Thyroid gland (tissue), 4 donors: Measurements from ENCODE around the gene HSD17B10. TPM values are rescaled to one million over a fixed set of nuclear protein-coding genes. Genes with fewer than 3 reads are reported as not detected.

ENCODE experiments used
- DNase-seq, 2 donors: peaks; one replicate each; pipeline ENCODE4 v3.0.0-alpha.2; 2019
- H3K27ac ChIP-seq, 3 donors: fragments of 200-600 bp; sonication (generic); 1 replicate in 2 of 3; 2 replicates in 1 of 3; pipeline ENCODE4 v1.5.1; 2016 to 2019; ENCODE audit warnings: mild to moderate bottlenecking in 1 of 3, moderate library complexity in 1 of 3
- H3K27me3 ChIP-seq: fragments of 200-600 bp; sonication (generic); one replicate; pipeline ENCODE4 v1.5.1; 2019
- H3K36me3 ChIP-seq, 2 donors: fragments of 200-600 bp; sonication (generic); one replicate each; pipeline ENCODE4 v1.5.1; 2016 to 2019
- H3K4me1 ChIP-seq, 2 donors: fragments of 200-600 bp; sonication (generic); one replicate each; pipeline ENCODE4 v1.5.1; 2017 to 2019
- H3K4me3 ChIP-seq, 3 donors: fragments of 200-600 bp; sonication (generic); replicated peaks in 1 of 3; 1 replicate in 2 of 3; 2 replicates in 1 of 3; pipeline ENCODE4 v1.5.1; 2016; ENCODE audit warnings: mild to moderate bottlenecking in 1 of 3
- H3K9me3 ChIP-seq: fragments of 200-600 bp; sonication (generic); one replicate; pipeline ENCODE4 v1.5.1; 2017
- POLR2A ChIP-seq, 2 donors: fragments of 450-650 bp; IDR thresholded peaks; one replicate each; pipeline ENCODE4 v1.6.1; 2017; ENCODE audit warnings: antibody characterized with exemption in 2 of 2, mild to moderate bottlenecking in 2 of 2, moderate library complexity in 1 of 2
- WGBS, 2 donors: methylation state at CpG; one replicate each; pipeline ENCODE4 v1.1.5; 2017; 5-methylcytosine and 5-hydroxymethylcytosine counted together
- intact Hi-C: fragments of 100-400 bp; cut with DNase I; formaldehyde crosslinking; loops from one replicate; pipeline ENCODE4 v1.15.1; 2023
- total RNA-seq, 4 donors: library from RNA; depleted of rRNA; stranded (reverse); fragments of >200 nt; gene quantifications; one replicate each; pipeline ENCODE4 v1.2.3, GENCODE V29; 2016
- TF ChIP-seq, protein P1 (sequence below), 6 experiments: fragments of 200-600 bp in 3 of 6; fragments of 450-650 bp in 3 of 6; sonication (generic) in 3 of 6; IDR thresholded peaks; one replicate each; pipeline ENCODE4 v1.5.1; 2016 to 2019; ENCODE audit warnings: antibody characterized with exemption in 6 of 6, mild to moderate bottlenecking in 2 of 6, inconsistent platforms in 1 of 6, moderate library complexity in 1 of 6

HSD17B10 gene
- total RNA-seq, 4 donors from 2014 or later, result 88.8 to 122 (median 104) TPM

- no peaks in the 10 kb centered on the region for H3K27me3 ChIP-seq
- DNase-seq, result no peak
- TF ChIP-seq, protein P1, sequence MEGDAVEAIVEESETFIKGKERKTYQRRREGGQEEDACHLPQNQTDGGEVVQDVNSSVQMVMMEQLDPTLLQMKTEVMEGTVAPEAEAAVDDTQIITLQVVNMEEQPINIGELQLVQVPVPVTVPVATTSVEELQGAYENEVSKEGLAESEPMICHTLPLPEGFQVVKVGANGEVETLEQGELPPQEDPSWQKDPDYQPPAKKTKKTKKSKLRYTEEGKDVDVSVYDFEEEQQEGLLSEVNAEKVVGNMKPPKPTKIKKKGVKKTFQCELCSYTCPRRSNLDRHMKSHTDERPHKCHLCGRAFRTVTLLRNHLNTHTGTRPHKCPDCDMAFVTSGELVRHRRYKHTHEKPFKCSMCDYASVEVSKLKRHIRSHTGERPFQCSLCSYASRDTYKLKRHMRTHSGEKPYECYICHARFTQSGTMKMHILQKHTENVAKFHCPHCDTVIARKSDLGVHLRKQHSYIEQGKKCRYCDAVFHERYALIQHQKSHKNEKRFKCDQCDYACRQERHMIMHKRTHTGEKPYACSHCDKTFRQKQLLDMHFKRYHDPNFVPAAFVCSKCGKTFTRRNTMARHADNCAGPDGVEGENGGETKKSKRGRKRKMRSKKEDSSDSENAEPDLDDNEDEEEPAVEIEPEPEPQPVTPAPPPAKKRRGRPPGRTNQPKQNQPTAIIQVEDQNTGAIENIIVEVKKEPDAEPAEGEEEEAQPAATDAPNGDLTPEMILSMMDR (IDR thresholded peaks at IDR 0.05), result no peak
- TF ChIP-seq POLR2A (IDR thresholded peaks at IDR 0.05), result no peak
- 92 to 97% methylated on average over 2 of the region's 2 CpGs for WGBS, 2 donors
- H3K36me3 ChIP-seq, result peaks cover 49 to 55% of the 10 kb centered on the region in 2 donors
- no peaks in the 10 kb centered on the region for H3K9me3 ChIP-seq
- no peak overlapping the region for H3K27ac ChIP-seq
- H3K4me1 ChIP-seq, result no peaks in the 10 kb centered on the region
- intact Hi-C loops, result no loop called here
- H3K4me3 ChIP-seq, result no peak overlapping the region
These were observed 21.7 kb downstream of the HSD17B10 start for GRCh38 chrX:53412446-53412845.

DNA sequence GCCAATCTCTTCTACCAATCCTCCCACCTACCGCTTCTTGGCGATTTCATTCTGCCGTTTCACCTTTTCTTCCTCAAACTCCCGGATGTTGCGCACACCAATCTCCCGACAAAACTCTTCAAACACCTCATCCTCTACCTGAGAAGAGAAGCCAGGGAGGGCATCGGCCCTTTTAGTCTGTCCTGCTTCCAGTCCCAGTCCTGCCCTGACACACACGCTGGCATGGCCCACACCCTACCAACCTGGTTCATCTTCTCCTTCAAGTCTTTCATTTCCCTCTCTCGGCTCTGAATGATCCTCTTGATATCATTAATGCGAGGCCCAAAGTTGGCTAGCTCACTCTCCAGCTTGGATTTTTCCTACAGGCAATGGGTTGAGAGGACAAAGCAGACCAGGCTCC lies 30.6 kb downstream of the HSD17B10 start:
- TF ChIP-seq POLR2A (IDR thresholded peaks at IDR 0.05), result no peak
- TF ChIP-seq, protein P1 (IDR thresholded peaks at IDR 0.05), result no peak
- H3K27ac ChIP-seq, result no peak overlapping the region
- peaks cover 41 to 73% of the 10 kb centered on the region in 2 donors for H3K36me3 ChIP-seq
- no peaks in the 10 kb centered on the region for H3K9me3 ChIP-seq
- 94 to 98% methylated on average over 10 of the region's 10 CpGs for WGBS, 2 donors
- intact Hi-C loops, result no loop called here
- no peaks in the 10 kb centered on the region for H3K27me3 ChIP-seq
- no peaks in the 10 kb centered on the region for H3K4me1 ChIP-seq
- no peak for DNase-seq
- no peak overlapping the region for H3K4me3 ChIP-seq

- 91 to 95% methylated on average over 1 of the region's 1 CpG for WGBS, 2 donors
- DNase-seq, result no peak
- TF ChIP-seq POLR2A (IDR thresholded peaks at IDR 0.05), result no peak
- TF ChIP-seq, protein P1 (IDR thresholded peaks at IDR 0.05), result no peak
- Histone ChIP-seq H3K4me1 (no peaks in the 10 kb centered on the region), H3K36me3 (peaks cover 5 to 44% of the 10 kb centered on the region in 2 donors), H3K4me3 (no peak overlapping the region), H3K9me3 (no peaks in the 10 kb centered on the region), H3K27ac (no peak overlapping the region), H3K27me3 (no peaks in the 10 kb centered on the region)
- intact Hi-C loops, result no loop called here
These were observed 36.0 kb downstream of the HSD17B10 start for GRCh38 chrX:53398216-53398615.

GRCh38 chrX:53395605-53396298 lies 38.4 kb downstream of the HSD17B10 start:
- no peak overlapping the region for H3K4me3 ChIP-seq
- H3K4me1 ChIP-seq, result no peaks in the 10 kb centered on the region
- intact Hi-C loops, result no loop called here
- H3K27ac ChIP-seq, result no peak overlapping the region
- no peaks in the 10 kb centered on the region for H3K9me3 ChIP-seq
- TF ChIP-seq POLR2A (IDR thresholded peaks at IDR 0.05), result no peak
- TF ChIP-seq, protein P1 (IDR thresholded peaks at IDR 0.05), result no peak
- no peaks in the 10 kb centered on the region for H3K27me3 ChIP-seq
- peaks cover 0 to 45% of the 10 kb centered on the region in 2 donors for H3K36me3 ChIP-seq
- DNase-seq, result no peak
- WGBS, 2 donors, result 97 to 100% methylated on average over 2 of the region's 2 CpGs

- DNase-seq, result no peak
- no peaks in the 10 kb centered on the region for H3K27me3 ChIP-seq
- TF ChIP-seq, protein P1 (IDR thresholded peaks at IDR 0.05), result no peak
- TF ChIP-seq POLR2A (IDR thresholded peaks at IDR 0.05), result no peak
- 84 to 88% methylated on average over 3 to 4 of the region's 4 CpGs for WGBS, 2 donors
- no peak overlapping the region for H3K4me3 ChIP-seq
- no peaks in the 10 kb centered on the region for H3K4me1 ChIP-seq
- no peaks in the 10 kb centered on the region for H3K9me3 ChIP-seq
- H3K27ac ChIP-seq, result no peak overlapping the region
- intact Hi-C loops, result no loop called here
- peaks cover 39 to 46% of the 10 kb centered on the region in 2 donors for H3K36me3 ChIP-seq
These were observed 50.6 kb downstream of the HSD17B10 start for GRCh38 chrX:53383376-53384076.
